ENCODE data around the gene RNF183. TPM values are rescaled to one million over a fixed set of nuclear protein-coding genes. Genes with fewer than 3 reads are reported as not detected.
"Not testable (repeated sequence)": the region's sequence is repeated elsewhere in the genome, so short reads cannot be mapped to it uniquely, and the experiment has no call there.

The RNF183 gene
- total RNA-seq, 1 experiment from 2014 or later, result not detected

GRCh38 chr9:113298311-113298710 is 4.9 kb downstream of the RNF183 start:
- POLR2A ChIA-PET, result no interaction called here
- Histone ChIP-seq H3K36me3 (ENCODE audit: control insufficient read depth, insufficient read depth, low read length) (no peaks in the 10 kb centered on the region), H3K4me1 (ENCODE audit: control insufficient read depth, insufficient read depth, low read length) (no peaks in the 10 kb centered on the region), H3K27ac (ENCODE audit: low read length) (no peak overlapping the region), H3K4me3 (ENCODE audit: low read depth in 2 of 2, low read length in 2 of 2) (no peak overlapping the region), H3K9me3 (ENCODE audit: control insufficient read depth, insufficient read depth, low read depth, low read length) (no peaks in the 10 kb centered on the region), H3K27me3 (ENCODE audit: control insufficient read depth, insufficient read depth, low read length) (no peaks in the 10 kb centered on the region; the same call in 1 of the 2 replicates)
- DNase-seq (ENCODE audit: low read depth, low spot score) (no peak), ATAC-seq (no peak)
- TF ChIP-seq TCF7L2 (IDR thresholded peaks at IDR 0.05; ENCODE audit: low read depth, low read length), result no peak
- TF ChIP-seq, protein P1, sequence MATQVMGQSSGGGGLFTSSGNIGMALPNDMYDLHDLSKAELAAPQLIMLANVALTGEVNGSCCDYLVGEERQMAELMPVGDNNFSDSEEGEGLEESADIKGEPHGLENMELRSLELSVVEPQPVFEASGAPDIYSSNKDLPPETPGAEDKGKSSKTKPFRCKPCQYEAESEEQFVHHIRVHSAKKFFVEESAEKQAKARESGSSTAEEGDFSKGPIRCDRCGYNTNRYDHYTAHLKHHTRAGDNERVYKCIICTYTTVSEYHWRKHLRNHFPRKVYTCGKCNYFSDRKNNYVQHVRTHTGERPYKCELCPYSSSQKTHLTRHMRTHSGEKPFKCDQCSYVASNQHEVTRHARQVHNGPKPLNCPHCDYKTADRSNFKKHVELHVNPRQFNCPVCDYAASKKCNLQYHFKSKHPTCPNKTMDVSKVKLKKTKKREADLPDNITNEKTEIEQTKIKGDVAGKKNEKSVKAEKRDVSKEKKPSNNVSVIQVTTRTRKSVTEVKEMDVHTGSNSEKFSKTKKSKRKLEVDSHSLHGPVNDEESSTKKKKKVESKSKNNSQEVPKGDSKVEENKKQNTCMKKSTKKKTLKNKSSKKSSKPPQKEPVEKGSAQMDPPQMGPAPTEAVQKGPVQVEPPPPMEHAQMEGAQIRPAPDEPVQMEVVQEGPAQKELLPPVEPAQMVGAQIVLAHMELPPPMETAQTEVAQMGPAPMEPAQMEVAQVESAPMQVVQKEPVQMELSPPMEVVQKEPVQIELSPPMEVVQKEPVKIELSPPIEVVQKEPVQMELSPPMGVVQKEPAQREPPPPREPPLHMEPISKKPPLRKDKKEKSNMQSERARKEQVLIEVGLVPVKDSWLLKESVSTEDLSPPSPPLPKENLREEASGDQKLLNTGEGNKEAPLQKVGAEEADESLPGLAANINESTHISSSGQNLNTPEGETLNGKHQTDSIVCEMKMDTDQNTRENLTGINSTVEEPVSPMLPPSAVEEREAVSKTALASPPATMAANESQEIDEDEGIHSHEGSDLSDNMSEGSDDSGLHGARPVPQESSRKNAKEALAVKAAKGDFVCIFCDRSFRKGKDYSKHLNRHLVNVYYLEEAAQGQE (IDR thresholded peaks at IDR 0.05; ENCODE audit: insufficient read depth in 1 of 2, low read depth in 2 of 2, low read length in 1 of 2), result no peak
- no peak for TF ChIP-seq SIN3A (IDR thresholded peaks at IDR 0.05; ENCODE audit: borderline replicate concordance, insufficient read depth, low read depth, low read length)
- TF ChIP-seq CTCF (IDR thresholded peaks at IDR 0.05), result no peak
- no peak for TF ChIP-seq POLR2AphosphoS5 (IDR thresholded peaks at IDR 0.05; ENCODE audit: low read depth, low read length)
- CTCF ChIA-PET, result no interaction called here
- BruUV-seq (replicated peaks), result no TSS peak
- in situ Hi-C loops (cut with HindIII; ENCODE audit: low pct_unique_long_range_greater_than_20kb, low sequenced_read_pairs), result no loop called here
- intact Hi-C loops (cut with micrococcal nuclease; ENCODE audit: unreplicated experiment), result no loop called here

DNA sequence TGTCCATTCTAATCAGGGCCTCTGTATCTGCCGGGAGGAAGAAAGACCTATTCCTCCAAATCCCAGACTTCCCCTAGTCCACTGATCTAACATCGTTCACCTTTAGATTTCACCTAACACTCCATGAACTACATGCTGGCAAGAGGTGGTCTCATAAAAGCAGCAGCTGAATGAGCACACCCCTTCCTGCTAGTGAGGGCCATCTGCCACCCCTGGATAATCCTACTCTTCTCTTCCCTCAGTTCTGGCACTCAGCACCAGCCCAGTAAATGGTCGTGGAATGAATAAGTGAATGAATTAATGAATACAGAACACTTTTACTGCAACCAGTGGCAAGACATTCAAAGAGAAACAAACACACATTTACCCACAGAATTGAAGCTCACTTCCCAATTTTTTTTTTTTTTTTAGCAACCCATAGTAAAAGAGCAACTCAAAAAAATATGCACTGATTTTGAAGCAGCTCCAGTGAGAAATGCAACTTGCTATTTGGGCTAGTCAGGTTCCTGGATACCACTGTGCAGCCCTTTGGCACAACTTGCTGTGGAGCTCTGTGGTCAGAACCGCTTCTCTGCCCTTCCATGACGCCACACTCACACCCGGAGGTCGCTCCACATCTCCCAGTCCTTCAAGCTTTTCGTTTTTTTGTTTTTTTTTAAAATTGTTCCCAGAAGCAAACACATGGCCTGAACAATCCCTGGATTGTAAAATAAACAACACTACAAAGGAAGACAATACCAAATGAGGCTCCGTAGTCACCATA is 6.2 kb downstream of the RNF183 start:
- Histone ChIP-seq H3K36me3 (ENCODE audit: control insufficient read depth, insufficient read depth, low read length) (no peaks in the 10 kb centered on the region), H3K4me3 (ENCODE audit: low read depth in 2 of 2, low read length in 2 of 2) (no peak overlapping the region), H3K4me1 (ENCODE audit: control insufficient read depth, insufficient read depth, low read length) (no peaks in the 10 kb centered on the region), H3K27ac (ENCODE audit: low read length) (no peak overlapping the region), H3K9me3 (ENCODE audit: control insufficient read depth, insufficient read depth, low read depth, low read length) (no peaks in the 10 kb centered on the region), H3K27me3 (ENCODE audit: control insufficient read depth, insufficient read depth, low read length) (no peaks in the 10 kb centered on the region; the same call in 1 of the 2 replicates)
- intact Hi-C loops (cut with micrococcal nuclease; ENCODE audit: unreplicated experiment) (no loop called here), in situ Hi-C loops (cut with HindIII; ENCODE audit: low pct_unique_long_range_greater_than_20kb, low sequenced_read_pairs) (no loop called here)
- DNase-seq (ENCODE audit: low read depth, low spot score) (no peak), ATAC-seq (no peak)
- POLR2A ChIA-PET, result no interaction called here
- TF ChIP-seq SIN3A (IDR thresholded peaks at IDR 0.05; ENCODE audit: borderline replicate concordance, insufficient read depth, low read depth, low read length) (no peak), CTCF (IDR thresholded peaks at IDR 0.05) (no peak), TCF7L2 (IDR thresholded peaks at IDR 0.05; ENCODE audit: low read depth, low read length) (no peak), POLR2AphosphoS5 (IDR thresholded peaks at IDR 0.05; ENCODE audit: low read depth, low read length) (no peak)
- TF ChIP-seq, protein P1 (IDR thresholded peaks at IDR 0.05; ENCODE audit: insufficient read depth in 1 of 2, low read depth in 2 of 2, low read length in 1 of 2), result no peak
- no TSS peak for BruUV-seq (replicated peaks)
- CTCF ChIA-PET, result interaction anchor here (0.6 to 1.0 kb wide), 2 partner anchors 22 to 166 kb away, joined by 3 to 4 read pairs; partner anchors contain the start of genes CDC26 and PRPF4

- H3K4me1 ChIP-seq (ENCODE audit: control insufficient read depth, insufficient read depth, low read length); H3K27me3 ChIP-seq (ENCODE audit: control insufficient read depth, insufficient read depth, low read length); in situ Hi-C loops (cut with HindIII; ENCODE audit: low pct_unique_long_range_greater_than_20kb, low sequenced_read_pairs); DNase-seq (ENCODE audit: low read depth, low spot score); POLR2A ChIA-PET; H3K36me3 ChIP-seq (ENCODE audit: control insufficient read depth, insufficient read depth, low read length); ATAC-seq; H3K9me3 ChIP-seq (ENCODE audit: control insufficient read depth, insufficient read depth, low read depth, low read length); H3K27ac ChIP-seq (ENCODE audit: low read length); H3K4me3 ChIP-seq (ENCODE audit: low read depth in 2 of 2, low read length in 2 of 2); intact Hi-C loops (cut with micrococcal nuclease; ENCODE audit: unreplicated experiment); BruUV-seq (replicated peaks): not testable (repeated sequence)
- CTCF ChIA-PET, result interaction anchor here (1.0 kb wide), 1 partner anchor 21 kb away, joined by 3 read pairs; the partner anchor contains the start of genes CDC26 and PRPF4
These were observed 6.9 kb downstream of the RNF183 start for GRCh38 chr9:113296247-113296646.
